OCI-LY7 (cell line): ENCODE measurements around the gene RABGGTB. TPM values are rescaled to one million over a fixed set of nuclear protein-coding genes. Genes with fewer than 3 reads are reported as not detected.

ENCODE experiments used
- BruUV-seq: library from RNA; stranded (reverse); fragments of 400-500 nt; replicated peaks from 2 replicates; lab custom pipeline; 2021; lab: Mats Ljungman, UMichigan
- CTCF ChIA-PET: fragments of 300-600 bp; sonication (Branson Sonifier 250); formaldehyde crosslinking; loops from one replicate; lab custom pipeline; 2022; ENCODE audit warnings: antibody characterized with exemption; ENCODE audit not compliant: unreplicated experiment; lab: Charles Lee
- POLR2A ChIA-PET: fragments of 300-600 bp; sonication (Branson Sonifier 250); formaldehyde crosslinking; loops from one replicate; lab custom pipeline; 2022; ENCODE audit warnings: antibody characterized with exemption; lab: Charles Lee
- DNase-seq: peaks from one replicate; pipeline ENCODE4 v3.0.0-alpha.2; 2015; ENCODE audit warnings: low spot score
- H2AFZ ChIP-seq: fragments of 200-600 bp; sonication (generic), shearing (Covaris generic); 2 replicates; pipeline ENCODE4 v1.6.1; 2014; ENCODE audit warnings: mild to moderate bottlenecking, antibody characterized with exemption, low read length, moderate library complexity
- H3K27ac ChIP-seq: fragments of 200-600 bp; sonication (generic); 2 replicates; pipeline ENCODE4 v1.5.1; 2014; ENCODE audit warnings: mixed run types, low read depth, mild to moderate bottlenecking, moderate library complexity, low read length, inconsistent platforms; ENCODE audit not compliant: poor library complexity, severe bottlenecking
- H3K36me3 ChIP-seq: fragments of 200-600 bp; sonication (generic); 2 replicates; pipeline ENCODE4 v1.6.1; 2014; ENCODE audit warnings: mild to moderate bottlenecking, antibody characterized with exemption, low read length, moderate library complexity, mixed read lengths; ENCODE audit not compliant: insufficient read depth
- H3K4me1 ChIP-seq: fragments of 200-600 bp; sonication (generic); 2 replicates; pipeline ENCODE4 v1.5.1; 2014; ENCODE audit warnings: mild to moderate bottlenecking, low read length; ENCODE audit not compliant: insufficient read depth, poor library complexity, severe bottlenecking
- H3K4me2 ChIP-seq: fragments of 200-600 bp; sonication (generic); 2 replicates; pipeline ENCODE4 v1.6.1; 2014; ENCODE audit warnings: mild to moderate bottlenecking, low read length
- H3K4me3 ChIP-seq: fragments of 200-600 bp; sonication (generic); 2 replicates; pipeline ENCODE4 v1.5.1; 2014; ENCODE audit warnings: mild to moderate bottlenecking, low read depth, low read length; ENCODE audit not compliant: poor library complexity, severe bottlenecking
- H3K79me2 ChIP-seq: fragments of 200-600 bp; sonication (generic); 2 replicates; pipeline ENCODE4 v1.6.1; 2016; ENCODE audit warnings: low read depth, mild to moderate bottlenecking, low read length, moderate library complexity, mixed read lengths; ENCODE audit not compliant: insufficient read depth
- H3K9me2 ChIP-seq: fragments of 200-600 bp; sonication (generic); 2 replicates; pipeline ENCODE4 v1.6.1; 2016; ENCODE audit warnings: mild to moderate bottlenecking, low read length, mixed read lengths; ENCODE audit not compliant: insufficient read depth
- H3K9me3 ChIP-seq: fragments of 200-600 bp; sonication (generic); 2 replicates; pipeline ENCODE4 v1.6.1; 2014; ENCODE audit warnings: mild to moderate bottlenecking, mixed run types, low read length, mixed read lengths
- H4K20me1 ChIP-seq: fragments of 200-600 bp; sonication (generic); 2 replicates; pipeline ENCODE4 v1.6.1; 2014; ENCODE audit warnings: mild to moderate bottlenecking, antibody characterized with exemption, low read length, moderate library complexity, mixed read lengths; ENCODE audit not compliant: insufficient read depth
- CTCF ChIP-seq: fragments of 200-600 bp; sonication (generic); conservative IDR thresholded peaks from 2 replicates; pipeline ENCODE4 v1.5.1; 2014; ENCODE audit warnings: mild to moderate bottlenecking, antibody characterized with exemption, low read length, moderate library complexity, mixed read lengths
- EZH2phosphoT487 ChIP-seq: fragments of 200-600 bp; sonication (generic); IDR thresholded peaks from 2 replicates; pipeline ENCODE4 v1.6.1; 2018; ENCODE audit warnings: low read depth, borderline replicate concordance, mild to moderate bottlenecking, mixed run types, antibody characterized with exemption, low read length, moderate library complexity, mixed read lengths
- intact Hi-C: fragments of 100-400 bp; cut with micrococcal nuclease; formaldehyde crosslinking; loops from one replicate; pipeline ENCODE4 v1.10.0; 2022; ENCODE audit not compliant: unreplicated experiment
- total RNA-seq, 2 experiments: library from RNA; depleted of rRNA in 1 of 2; stranded (reverse); fragments of >200 nt in 1 of 2; shearing (Covaris generic) in 1 of 2; gene quantifications; 2 replicates each; pipeline ENCODE4 v1.2.3, GENCODE V29; 2014 to 2022

Gene RABGGTB
- total RNA-seq, 2 experiments from 2014 or later, result 132 to 165 TPM

GRCh38 chr1:75795703-75796193, 9.7 kb downstream of the RABGGTB start:
- Histone ChIP-seq H4K20me1 (peaks cover 24% of the 10 kb centered on the region), H3K4me3 (no peak overlapping the region), H3K27ac (no peak overlapping the region), H3K4me2 (no peak overlapping the region), H3K36me3 (peaks cover 80% of the 10 kb centered on the region), H3K4me1 (peaks cover 19% of the 10 kb centered on the region), H3K79me2 (peaks cover 23% of the 10 kb centered on the region), H3K9me2 (no peaks in the 10 kb centered on the region), H2AFZ (no peak overlapping the region), H3K9me3 (no peaks in the 10 kb centered on the region)
- intact Hi-C loops, result no loop called here
- no TSS peak for BruUV-seq
- DNase-seq, result no peak
- TF ChIP-seq CTCF, result no peak
- no peak for TF ChIP-seq EZH2phosphoT487
- CTCF ChIA-PET, result no interaction called here
- POLR2A ChIA-PET, result interaction anchor here (1.0 to 1.8 kb wide), 3 partner anchors 10 to 57 kb away, joined by 3 to 11 read pairs (median 3); no protein-coding TSS in a partner anchor

- no peak for TF ChIP-seq EZH2phosphoT487
- no peak for TF ChIP-seq CTCF
- BruUV-seq, result no TSS peak
- Histone ChIP-seq H3K79me2 (peaks cover 14% of the 10 kb centered on the region), H3K4me3 (no peak within 1 kb of the TSS), H3K4me1 (peaks cover 11% of the 10 kb centered on the region), H3K36me3 (peaks cover 71% of the 10 kb centered on the region), H4K20me1 (peaks cover 15% of the 10 kb centered on the region), H3K9me3 (no peaks in the 10 kb centered on the region), H3K4me2 (no peak within 1 kb of the TSS), H3K27ac (no peak within 1 kb of the TSS), H2AFZ (no peak within 1 kb of the TSS), H3K9me2 (no peaks in the 10 kb centered on the region)
- intact Hi-C loops, result no loop called here
- POLR2A ChIA-PET, result interaction anchor here (0.6 to 1.0 kb wide), 2 partner anchors 11 to 181 kb away, joined by 3 to 4 read pairs; no protein-coding TSS in a partner anchor
- CTCF ChIA-PET, result no interaction called here
- DNase-seq, result no peak
These were observed 10.6 kb downstream of the RABGGTB start, which contains the start of gene MSH4 for GRCh38 chr1:75796376-75797272. MSH4 (plus strand) TSS chr1:75796882; CDS start chr1:75796986, 104 bp downstream.
